Small intestine (tissue), 16 donors: ENCODE measurements around the gene CLDN4. TPM values are rescaled to one million over a fixed set of nuclear protein-coding genes. Genes with fewer than 3 reads are reported as not detected.
"Not testable (repeated sequence)": the region's sequence is repeated elsewhere in the genome, so short reads cannot be mapped to it uniquely, and the experiment has no call there.

Experiments used
- DNase-seq, 2 donors: peaks; one replicate each; pipeline versions ENCODE4 v3.0.0 to v3.0.0-alpha.2; 2013
- FAIRE-seq: peaks from 2 replicates; lab custom pipeline; 2012; peaks lifted over from hg19 to GRCh38; lab: Jason Lieb, UNC
- H3K27ac ChIP-seq, 3 donors: one replicate each; pipeline ENCODE4 v1.5.1; 2013; ENCODE audit warnings: low read length in 2 of 3, mild to moderate bottlenecking in 2 of 3, control low read depth in 1 of 3, inconsistent platforms in 1 of 3, low read depth in 1 of 3, moderate library complexity in 1 of 3
- H3K27me3 ChIP-seq, 3 donors: one replicate each; pipeline ENCODE4 v1.6.1; 2013; ENCODE audit warnings: low read length in 3 of 3, inconsistent platforms in 1 of 3; ENCODE audit not compliant: control insufficient read depth in 3 of 3, insufficient read depth in 3 of 3
- H3K36me3 ChIP-seq, 3 donors: one replicate each; pipeline ENCODE4 v1.6.1; 2013; ENCODE audit warnings: low read length in 3 of 3, inconsistent platforms in 1 of 3, low read depth in 1 of 3, mild to moderate bottlenecking in 1 of 3, moderate library complexity in 1 of 3; ENCODE audit not compliant: control insufficient read depth in 3 of 3, insufficient read depth in 2 of 3
- H3K4me1 ChIP-seq, 3 donors: one replicate each; pipeline ENCODE4 v1.6.1; 2013; ENCODE audit warnings: low read length in 2 of 3, inconsistent platforms in 1 of 3, low read depth in 1 of 3, mild to moderate bottlenecking in 1 of 3, moderate library complexity in 1 of 3; ENCODE audit not compliant: control insufficient read depth in 3 of 3, insufficient read depth in 2 of 3
- H3K4me3 ChIP-seq, 3 donors: one replicate each; pipeline ENCODE4 v1.5.1; 2013; ENCODE audit warnings: low read length in 3 of 3, control low read depth in 1 of 3, inconsistent platforms in 1 of 3, low read depth in 1 of 3, mild to moderate bottlenecking in 1 of 3, moderate library complexity in 1 of 3
- H3K9me3 ChIP-seq, 2 donors: one replicate each; pipeline ENCODE4 v1.6.1; 2013; ENCODE audit warnings: low read depth in 1 of 2, low read length in 1 of 2; ENCODE audit not compliant: control insufficient read depth in 2 of 2, insufficient read depth in 1 of 2
- WGBS, 3 donors: extraction: QIAGEN DNeasy Blood & Tissue Kit; methylation state at CpG; one replicate each; pipeline ENCODE4 v1.1.7; 2013; 5-methylcytosine and 5-hydroxymethylcytosine counted together
- long read RNA-seq, 10 donors: transcript quantifications; one replicate each; lab custom pipeline, GENCODE V29; 2026
- polyA plus RNA-seq, 4 donors: library from polyadenylated mRNA; stranded (reverse) in 3 of 4; unstranded in 1 of 4; fragments of 200-250 nt in 3 of 4; fragments of 120-200 nt in 1 of 4; gene quantifications; one replicate each; pipeline versions ENCODE4 v1.2.1 to v1.2.3, GENCODE V29; 2013
- donor health status: healthy with polysubstance abuse.
- donor health status: control.
- donor health status: control.
- donor health status: Bipolar disorder and iron deficiency.
- donor health status: healthy.

Gene CLDN4
- 100 to 1,000 TPM; 115 to 531 (median 202) TPM for polyA plus RNA-seq
- long read RNA-seq, donor 1, transcript CLDN4-201 (1 exons, 1,831 nt), result major isoform, 637 of 729 reads
- long read RNA-seq, donor 1, partial matches to known transcripts, result 46 of 729 reads
- long read RNA-seq, donor 1, other reads (novel, unspliced or antisense), result 46 of 729 reads
- long read RNA-seq, donor 2, transcript CLDN4-201 (1 exons, 1,831 nt), result major isoform, 158 of 158 reads
- long read RNA-seq, donor 2, partial matches to known transcripts, result 0 of 158 reads
- long read RNA-seq, donor 2, other reads (novel, unspliced or antisense), result 0 of 158 reads
- long read RNA-seq, donor 3, transcript CLDN4-201 (1 exons, 1,831 nt), result major isoform, 182 of 182 reads
- long read RNA-seq, donor 3, partial matches to known transcripts, result 0 of 182 reads
- long read RNA-seq, donor 3, other reads (novel, unspliced or antisense), result 0 of 182 reads
- long read RNA-seq, donor 4, transcript CLDN4-201 (1 exons, 1,831 nt), result major isoform, 12 of 12 reads
- long read RNA-seq, donor 4, partial matches to known transcripts, result 0 of 12 reads
- long read RNA-seq, donor 4, other reads (novel, unspliced or antisense), result 0 of 12 reads
- long read RNA-seq, donor 5, transcript CLDN4-201 (1 exons, 1,831 nt), result major isoform, 126 of 126 reads
- long read RNA-seq, donor 5, partial matches to known transcripts, result 0 of 126 reads
- long read RNA-seq, donor 5, other reads (novel, unspliced or antisense), result 0 of 126 reads
- long read RNA-seq, donor 6, transcript CLDN4-201 (1 exons, 1,831 nt), result major isoform, 228 of 228 reads
- long read RNA-seq, donor 6, partial matches to known transcripts, result 0 of 228 reads
- long read RNA-seq, donor 6, other reads (novel, unspliced or antisense), result 0 of 228 reads
- long read RNA-seq, donor 7, partial matches to known transcripts, result 0 of 2 reads
- long read RNA-seq, donor 7, other reads (novel, unspliced or antisense), result 0 of 2 reads
- long read RNA-seq, donor 8, partial matches to known transcripts, result 0 of 1 reads
- long read RNA-seq, donor 8, other reads (novel, unspliced or antisense), result 0 of 1 reads
- long read RNA-seq, donor 9, transcript CLDN4-201 (1 exons, 1,831 nt), result major isoform, 101 of 101 reads
- long read RNA-seq, donor 9, partial matches to known transcripts, result 0 of 101 reads
- long read RNA-seq, donor 9, other reads (novel, unspliced or antisense), result 0 of 101 reads
- long read RNA-seq, donor 10, transcript CLDN4-201 (1 exons, 1,831 nt), result major isoform, 207 of 207 reads
- long read RNA-seq, donor 10, partial matches to known transcripts, result 0 of 207 reads
- long read RNA-seq, donor 10, other reads (novel, unspliced or antisense), result 0 of 207 reads

DNA sequence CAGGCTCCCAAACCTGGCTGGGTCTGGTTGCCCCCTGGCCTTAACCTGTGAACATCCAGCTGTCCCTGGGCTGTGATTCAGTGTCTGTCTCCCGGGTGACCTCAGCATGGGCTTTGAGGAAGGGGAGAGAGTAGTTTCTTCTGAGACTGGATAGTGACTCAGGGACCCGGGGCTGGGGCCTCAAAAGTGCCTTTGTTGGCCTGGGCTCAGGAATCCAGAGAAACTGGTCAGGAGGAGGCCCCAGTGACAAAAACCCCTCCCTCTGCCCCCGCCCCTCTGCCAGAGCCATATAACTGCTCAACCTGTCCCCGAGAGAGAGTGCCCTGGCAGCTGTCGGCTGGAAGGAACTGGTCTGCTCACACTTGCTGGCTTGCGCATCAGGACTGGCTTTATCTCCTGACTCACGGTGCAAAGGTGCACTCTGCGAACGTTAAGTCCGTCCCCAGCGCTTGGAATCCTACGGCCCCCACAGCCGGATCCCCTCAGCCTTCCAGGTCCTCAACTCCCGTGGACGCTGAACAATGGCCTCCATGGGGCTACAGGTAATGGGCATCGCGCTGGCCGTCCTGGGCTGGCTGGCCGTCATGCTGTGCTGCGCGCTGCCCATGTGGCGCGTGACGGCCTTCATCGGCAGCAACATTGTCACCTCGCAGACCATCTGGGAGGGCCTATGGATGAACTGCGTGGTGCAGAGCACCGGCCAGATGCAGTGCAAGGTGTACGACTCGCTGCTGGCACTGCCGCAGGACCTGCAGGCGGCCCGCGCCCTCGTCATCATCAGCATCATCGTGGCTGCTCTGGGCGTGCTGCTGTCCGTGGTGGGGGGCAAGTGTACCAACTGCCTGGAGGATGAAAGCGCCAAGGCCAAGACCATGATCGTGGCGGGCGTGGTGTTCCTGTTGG is at the start of gene CLDN4:
CLDN4 (plus strand) TSS at position 316 of the 903 bp plus-strand sequence; CDS start at position 522, 206 bp downstream.
- peak within 1 kb of the TSS; percentile 42 to 88 (median 85) for H3K4me3 ChIP-seq
- FAIRE-seq, result no peak
- peak; percentile 98 to 99 for DNase-seq
- WGBS, 3 donors, result 16 to 59% (median 30%) methylated on average over 42 of the region's 42 CpGs
- peaks cover 2 to 44% (median 3%) of the 10 kb centered on the region in 3 donors for H3K4me1 ChIP-seq
- peaks cover 0 to 26% (median 2%) of the 10 kb centered on the region in 3 donors for H3K36me3 ChIP-seq
- H3K27me3 ChIP-seq, result no peaks in the 10 kb centered on the region
- peaks cover 0 to 10% of the 10 kb centered on the region in 2 donors for H3K9me3 ChIP-seq
- peak within 1 kb of the TSS; percentile 90 to 100 (median 100) for H3K27ac ChIP-seq

GRCh38 chr7:73786588-73786987 is 44.2 kb upstream of the CLDN4 start:
- H3K4me3 ChIP-seq, result no peak overlapping the region
- peaks cover 0 to 6% (median 0%) of the 10 kb centered on the region in 3 donors for H3K4me1 ChIP-seq
- no peak overlapping the region for H3K27ac ChIP-seq
- H3K36me3 ChIP-seq, result no peaks in the 10 kb centered on the region
- DNase-seq, result no peak
- no peak for FAIRE-seq
- no peaks in the 10 kb centered on the region for H3K27me3 ChIP-seq
- H3K9me3 ChIP-seq, result peaks cover 0 to 4% of the 10 kb centered on the region in 2 donors
- WGBS, 3 donors, result 63 to 82% (median 67%) methylated on average over 1 of the region's 1 CpG

- not testable (repeated sequence) for H3K9me3 ChIP-seq, H3K4me3 ChIP-seq, H3K36me3 ChIP-seq, H3K27me3 ChIP-seq, FAIRE-seq
- peak overlapping the region in 1 of 3 donors; percentile 74 for H3K27ac ChIP-seq
- H3K4me1 ChIP-seq, result peaks cover 0 to 16% (median 0%) of the 10 kb centered on the region in 3 donors
- DNase-seq, result peak in 1 of 2 donors; percentile 29
- WGBS, 3 donors, result 39 to 71% (median 45%) methylated on average over 1 of the region's 1 CpG
Measured at GRCh38 chr7:73787786-73788048, 43.1 kb upstream of the CLDN4 start.

GRCh38 chr7:73789051-73789450 is 41.7 kb upstream of the CLDN4 start:
- WGBS, 3 donors, result 81 to 90% (median 89%) methylated on average over 4 of the region's 4 CpGs
- Histone ChIP-seq H3K4me3 (no peak overlapping the region), H3K36me3 (no peaks in the 10 kb centered on the region), H3K27ac (no peak overlapping the region), H3K9me3 (peaks cover 0 to 4% of the 10 kb centered on the region in 2 donors), H3K4me1 (peaks cover 0 to 29% (median under 1%) of the 10 kb centered on the region in 3 donors), H3K27me3 (no peaks in the 10 kb centered on the region)
- no peak for FAIRE-seq
- no peak for DNase-seq

GRCh38 chr7:73791170-73791690 is 39.6 kb upstream of the CLDN4 start:
- peaks cover 0 to 31% (median 3%) of the 10 kb centered on the region in 3 donors for H3K4me1 ChIP-seq
- DNase-seq, FAIRE-seq: not testable (repeated sequence)

GRCh38 chr7:73795188-73795587 is 35.6 kb upstream of the CLDN4 start:
- not testable (repeated sequence) for H3K27me3 ChIP-seq, H3K4me3 ChIP-seq, DNase-seq, FAIRE-seq, H3K9me3 ChIP-seq, H3K36me3 ChIP-seq, H3K27ac ChIP-seq
- peaks cover 0 to 25% (median 3%) of the 10 kb centered on the region in 3 donors for H3K4me1 ChIP-seq

More at GRCh38 chr7:73791170-73791690, 39.6 kb upstream of the CLDN4 start:
- H3K36me3 ChIP-seq, H3K27ac ChIP-seq, H3K4me3 ChIP-seq, H3K9me3 ChIP-seq, H3K27me3 ChIP-seq: not testable (repeated sequence)
- WGBS, 3 donors, result 88 to 90% (median 89%) methylated on average over 7 of the region's 7 CpGs

DNA sequence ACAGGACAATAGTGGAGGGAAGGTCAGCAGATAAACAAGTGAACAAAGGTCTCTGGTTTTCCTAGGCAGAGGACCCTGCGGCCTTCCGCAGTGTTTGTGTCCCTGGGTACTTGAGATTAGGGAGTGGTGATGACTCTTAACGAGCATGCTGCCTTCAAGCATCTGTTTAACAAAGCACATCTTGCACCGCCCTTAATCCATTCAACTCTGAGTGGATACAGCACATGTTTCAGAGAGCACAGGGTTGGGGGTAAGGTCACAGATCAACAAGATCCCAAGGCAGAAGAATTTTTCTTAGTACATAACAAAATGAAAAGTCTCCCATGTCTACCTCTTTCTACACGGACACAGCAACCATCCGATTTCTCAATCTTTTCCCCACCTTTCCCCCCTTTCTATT is 34.1 kb upstream of the CLDN4 start:
- DNase-seq, H3K27me3 ChIP-seq, FAIRE-seq, H3K27ac ChIP-seq, H3K9me3 ChIP-seq, H3K36me3 ChIP-seq, H3K4me3 ChIP-seq: not testable (repeated sequence)
- H3K4me1 ChIP-seq, result peaks cover 5 to 34% (median 5%) of the 10 kb centered on the region in 3 donors
- WGBS, 3 donors, result 57% methylated on average over 4 of the region's 6 CpGs; no CpG with 5 or more reads in 2 of the 3 donors
